NCI-H2029 (cell line): ENCODE results near the gene PDLIM4.

Experiments used
- DNase-seq: peaks from one replicate; lab custom pipeline; 2025; lab: John Stamatoyannopoulos, UW

The PDLIM4 gene

DNA sequence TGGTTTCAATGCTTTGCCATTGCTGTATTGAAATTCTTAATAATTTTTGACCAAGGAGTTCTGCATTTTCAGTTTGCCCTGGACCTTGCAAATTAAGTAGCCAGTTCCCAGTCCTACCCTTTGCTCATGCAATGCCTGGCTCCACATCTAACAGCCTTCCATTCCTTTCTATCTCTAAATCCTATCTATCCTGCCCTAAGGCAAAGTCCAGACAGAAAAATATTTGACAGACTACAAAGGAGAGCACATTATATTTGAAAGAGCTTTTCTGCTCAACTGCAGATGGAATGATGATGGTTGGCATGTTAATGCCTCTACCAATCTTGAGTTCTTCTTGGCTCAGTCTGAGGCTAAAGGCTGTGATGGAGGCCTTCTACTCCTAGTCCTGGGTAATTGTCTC lies 52.2 kb downstream of the PDLIM4 start:
- DNase-seq: no peak

DNA sequence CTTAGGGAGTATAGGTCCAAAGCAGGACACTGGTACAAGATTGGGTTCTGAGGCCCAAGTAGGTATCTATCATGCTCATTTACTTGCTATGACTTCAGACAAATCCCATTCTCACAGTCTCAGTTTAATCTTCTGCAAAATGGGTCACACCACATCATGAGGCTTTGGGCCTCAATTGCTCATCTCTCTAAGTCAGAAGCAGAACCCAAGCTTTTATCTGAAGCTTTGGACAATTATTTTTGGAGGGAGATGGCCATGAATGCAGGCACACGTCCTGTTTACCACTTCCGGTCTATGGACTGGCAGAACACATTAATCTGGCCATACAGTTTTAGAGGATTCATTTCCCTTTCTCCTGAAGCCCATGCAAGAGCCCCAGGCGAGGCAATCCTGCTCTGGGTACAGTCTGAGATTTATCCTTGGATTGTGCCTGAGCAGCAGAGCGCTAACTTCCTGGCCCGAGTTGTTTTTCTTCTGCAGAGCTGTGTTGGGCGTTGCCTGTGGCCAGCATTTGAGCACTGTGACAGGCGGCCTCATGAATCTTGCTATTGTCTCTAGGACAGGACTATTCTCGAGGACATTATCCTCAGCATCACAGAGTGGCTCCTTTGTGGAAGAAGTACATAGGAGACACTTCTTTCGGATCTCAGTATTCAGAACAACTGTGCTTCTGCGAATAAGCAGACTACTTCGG lies 52.8 kb downstream of the PDLIM4 start:
- no peak for DNase-seq

DNA sequence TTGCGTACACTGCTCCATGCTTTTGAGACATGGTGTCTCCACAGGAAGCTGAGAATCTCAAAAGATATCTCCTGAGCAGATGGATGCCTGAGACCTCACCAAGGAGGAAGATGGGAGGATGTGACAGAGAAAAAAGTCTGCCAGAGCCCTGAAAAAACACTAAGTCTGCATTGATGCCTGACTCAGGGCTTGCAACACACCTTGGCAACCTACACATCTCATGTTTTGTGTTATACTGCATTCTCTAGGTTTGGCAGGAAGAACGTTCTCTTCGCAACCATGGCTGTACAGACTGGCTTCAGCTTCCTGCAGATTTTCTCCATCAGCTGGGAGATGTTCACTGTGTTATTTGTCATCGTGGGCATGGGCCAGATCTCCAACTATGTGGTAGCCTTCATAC lies 55.9 kb downstream of the PDLIM4 start:
- no peak for DNase-seq

DNA sequence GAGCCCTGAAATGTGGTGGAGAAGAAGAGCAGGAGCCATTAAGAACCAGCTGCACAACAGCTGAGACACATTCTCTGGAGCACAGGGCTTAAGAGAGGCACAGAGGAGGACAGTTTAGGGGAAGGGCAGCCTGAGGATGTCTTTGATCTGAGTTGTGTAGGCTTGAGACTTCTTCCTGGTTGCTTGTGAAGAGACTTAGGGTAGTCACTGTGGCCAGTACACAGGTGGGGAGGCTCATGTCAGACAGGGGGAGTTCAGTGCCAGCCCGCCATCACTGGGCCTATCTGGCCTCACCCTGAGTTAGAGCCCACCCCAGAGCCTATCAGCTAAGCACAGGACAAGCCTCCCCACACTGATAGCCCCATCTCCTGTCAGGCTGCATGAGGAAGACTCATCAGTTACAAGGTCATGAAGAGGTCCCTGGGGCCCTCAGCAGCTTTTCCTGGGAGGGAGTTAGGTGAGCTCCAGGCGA lies 56.5 kb downstream of the PDLIM4 start:
- DNase-seq: no peak

DNA sequence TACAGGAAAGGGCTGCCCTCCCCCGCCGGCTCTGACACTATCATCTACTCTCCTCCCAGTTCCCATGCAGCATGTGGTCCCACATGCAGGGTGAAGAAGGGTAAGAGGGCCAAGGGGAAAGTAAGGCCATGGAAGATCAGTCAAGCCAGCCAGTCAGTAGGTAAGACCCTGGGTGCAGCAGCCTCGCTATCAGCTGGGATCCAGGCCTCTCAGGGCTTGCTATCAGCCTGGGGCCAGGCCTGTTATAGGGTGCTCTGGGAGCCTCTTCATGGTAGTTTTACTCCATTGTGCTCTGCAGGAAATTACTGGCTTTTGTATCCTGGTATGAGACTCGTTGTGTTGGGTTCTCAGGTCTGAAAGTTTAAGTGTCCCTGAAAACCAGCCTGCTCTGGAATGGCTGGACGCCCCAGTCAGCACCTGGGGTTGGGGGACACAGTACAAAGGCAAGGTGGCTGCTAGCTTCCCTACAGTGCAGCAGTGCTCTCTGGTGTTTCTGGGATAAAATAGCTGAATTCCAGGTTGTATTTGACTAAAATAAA lies 58.1 kb downstream of the PDLIM4 start:
- DNase-seq: no peak

DNA sequence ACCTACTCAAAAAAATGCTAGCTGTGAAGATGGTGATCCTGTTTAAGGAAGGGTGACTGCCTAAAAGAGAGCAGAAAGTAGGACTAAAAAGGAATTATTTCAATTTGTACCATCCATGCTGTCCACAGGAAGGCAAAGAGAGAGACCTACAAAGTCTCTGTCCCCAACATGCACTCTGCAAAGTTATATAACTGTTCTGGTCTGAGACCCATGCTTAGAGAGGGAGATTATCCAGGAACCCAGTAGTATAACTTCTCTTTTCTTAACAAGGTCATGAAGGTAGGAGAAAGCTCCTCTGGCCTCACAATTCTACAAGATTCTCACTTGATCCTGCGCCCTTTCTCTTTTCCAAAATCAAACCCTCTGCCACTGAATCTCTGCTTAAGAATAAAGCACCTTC lies 62.5 kb downstream of the PDLIM4 start:
- DNase-seq: no peak

DNA sequence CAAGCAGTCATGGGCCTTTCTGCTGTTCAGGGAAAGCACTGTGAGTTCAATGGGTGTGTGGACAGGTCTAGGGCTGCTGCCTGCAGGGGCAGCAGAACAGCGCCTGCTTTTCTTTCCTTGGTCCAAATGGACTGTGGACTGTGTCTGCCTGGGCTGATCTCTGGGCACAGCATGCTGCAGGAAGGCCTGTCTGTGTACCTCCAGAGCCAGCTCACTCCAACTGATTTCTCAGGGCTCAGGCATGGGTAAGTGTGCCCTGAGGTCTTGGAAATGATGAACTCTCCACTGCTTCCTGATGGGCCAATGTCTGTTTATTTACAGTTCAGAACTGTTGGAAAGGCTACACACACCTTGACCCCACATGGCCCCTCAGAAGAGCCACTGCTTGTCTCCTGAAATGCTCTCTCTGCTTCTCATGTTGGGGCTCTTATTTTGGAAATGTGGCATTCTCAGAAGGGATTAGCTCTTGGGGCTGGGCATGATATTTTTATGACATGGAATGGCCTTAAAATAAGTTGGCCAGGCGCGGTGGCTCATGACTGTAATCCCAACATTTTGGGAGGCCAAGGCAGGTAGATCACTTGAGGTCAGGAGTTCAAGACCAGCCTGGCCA lies 63.7 kb downstream of the PDLIM4 start:
- DNase-seq: no peak

DNA sequence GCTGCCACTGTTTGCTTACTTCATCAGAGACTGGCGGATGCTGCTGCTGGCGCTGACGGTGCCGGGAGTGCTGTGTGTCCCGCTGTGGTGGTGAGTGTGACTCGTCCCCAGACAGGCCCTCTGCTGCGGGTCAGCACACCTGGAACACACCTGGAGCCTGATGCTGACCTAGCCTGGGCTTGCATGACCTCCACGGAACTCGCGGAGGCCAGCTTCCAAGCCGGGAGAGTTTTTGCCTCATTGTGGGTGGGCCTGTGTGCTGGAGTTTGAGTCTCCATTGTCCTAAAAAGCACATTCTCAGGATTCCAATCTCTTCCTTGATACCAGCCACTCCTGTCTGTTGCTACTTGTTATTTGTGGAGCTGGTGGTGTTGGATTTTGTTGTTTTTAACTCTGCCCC lies 64.8 kb downstream of the PDLIM4 start:
- no peak for DNase-seq
